PC-9 (cell line): ENCODE data around the gene PGF. TPM values are rescaled to one million over a fixed set of nuclear protein-coding genes. Genes with fewer than 3 reads are reported as not detected.

Experiments used
- BruUV-seq: library from RNA; stranded (reverse); fragments of 400-500 nt; replicated peaks from 2 replicates; lab custom pipeline; 2021; lab: Mats Ljungman, UMichigan
- CTCF ChIA-PET: fragments of 300-600 bp; sonication (Branson Sonifier 250); formaldehyde crosslinking; loops from one replicate; lab custom pipeline; 2022; ENCODE audit warnings: antibody characterized with exemption; lab: Charles Lee
- POLR2A ChIA-PET: fragments of 300-600 bp; sonication (Branson Sonifier 250); formaldehyde crosslinking; loops from one replicate; lab custom pipeline; 2022; ENCODE audit warnings: antibody characterized with exemption; ENCODE audit not compliant: unreplicated experiment; lab: Charles Lee
- DNase-seq, 2 experiments: peaks; one replicate each; pipeline versions ENCODE4 v3.0.0 to v3.0.0-alpha.2; 2015 to 2022; ENCODE audit warnings: mixed read lengths in 1 of 2
- H2AFZ ChIP-seq: fragments of 200-600 bp; sonication (generic); 2 replicates; pipeline ENCODE4 v1.8.1; 2017; ENCODE audit warnings: antibody characterized with exemption
- H3F3A ChIP-seq: fragments of 200-600 bp; sonication (generic); 2 replicates; pipeline ENCODE4 v1.8.1; 2017; ENCODE audit warnings: antibody characterized with exemption, mild to moderate bottlenecking, low read depth; ENCODE audit not compliant: insufficient read depth
- H3K27ac ChIP-seq: fragments of 200-600 bp; sonication (generic); 2 replicates; pipeline ENCODE4 v1.6.1; 2016; ENCODE audit warnings: mixed run types
- H3K27me3 ChIP-seq: fragments of 200-600 bp; sonication (generic); 2 replicates; pipeline ENCODE4 v1.6.1; 2016; ENCODE audit warnings: low read depth, mixed run types; ENCODE audit not compliant: insufficient read depth
- H3K36me3 ChIP-seq: fragments of 200-600 bp; sonication (generic); 2 replicates; pipeline ENCODE4 v1.6.1; 2016; ENCODE audit warnings: low read depth, mixed run types
- H3K4me1 ChIP-seq: fragments of 200-600 bp; sonication (generic); replicated peaks from 2 replicates; pipeline ENCODE4 v1.6.1; 2016; ENCODE audit warnings: mixed run types; ENCODE audit not compliant: insufficient read depth
- H3K4me2 ChIP-seq: fragments of 200-600 bp; sonication (generic); 2 replicates; pipeline ENCODE4 v1.6.1; 2017; ENCODE audit warnings: mixed run types
- H3K4me3 ChIP-seq: fragments of 200-600 bp; sonication (generic); 2 replicates; pipeline ENCODE4 v1.6.1; 2016; ENCODE audit warnings: mixed run types
- H3K79me2 ChIP-seq: fragments of 200-600 bp; sonication (generic); 2 replicates; pipeline ENCODE4 v1.6.1; 2017; ENCODE audit warnings: low read depth, mixed run types
- H3K9me2 ChIP-seq: fragments of 200-600 bp; sonication (generic); 2 replicates; pipeline ENCODE4 v1.8.1; 2017; ENCODE audit warnings: mild to moderate bottlenecking; ENCODE audit not compliant: insufficient read depth
- H3K9me3 ChIP-seq: fragments of 200-600 bp; sonication (generic); 2 replicates; pipeline ENCODE4 v1.8.1; 2016; ENCODE audit warnings: low read depth; ENCODE audit not compliant: insufficient read depth
- H4K20me1 ChIP-seq: fragments of 200-600 bp; sonication (generic); 2 replicates; pipeline ENCODE4 v1.8.1; 2017; ENCODE audit not compliant: insufficient read depth
- EZH2 ChIP-seq: fragments of 200-600 bp; sonication (generic); IDR thresholded peaks from 2 replicates; pipeline ENCODE4 v1.8.0; 2017; ENCODE audit warnings: antibody characterized with exemption, low read depth
- intact Hi-C: fragments of 100-400 bp; cut with micrococcal nuclease; formaldehyde crosslinking; loops from one replicate; pipeline ENCODE4 v1.10.0; 2022; ENCODE audit not compliant: unreplicated experiment
- total RNA-seq: library from RNA; stranded (reverse); gene quantifications from 2 replicates; pipeline ENCODE4 v1.2.3, GENCODE V29; 2021
- TF ChIP-seq, protein P1 (sequence below): fragments of 200-600 bp; sonication (generic); conservative IDR thresholded peaks from 2 replicates; pipeline ENCODE4 v1.6.1; 2017; ENCODE audit warnings: mixed run types, antibody characterized with exemption, mild to moderate bottlenecking, moderate library complexity

The PGF gene
- total RNA-seq, 1 experiment from 2014 or later, result 11.7 TPM

DNA sequence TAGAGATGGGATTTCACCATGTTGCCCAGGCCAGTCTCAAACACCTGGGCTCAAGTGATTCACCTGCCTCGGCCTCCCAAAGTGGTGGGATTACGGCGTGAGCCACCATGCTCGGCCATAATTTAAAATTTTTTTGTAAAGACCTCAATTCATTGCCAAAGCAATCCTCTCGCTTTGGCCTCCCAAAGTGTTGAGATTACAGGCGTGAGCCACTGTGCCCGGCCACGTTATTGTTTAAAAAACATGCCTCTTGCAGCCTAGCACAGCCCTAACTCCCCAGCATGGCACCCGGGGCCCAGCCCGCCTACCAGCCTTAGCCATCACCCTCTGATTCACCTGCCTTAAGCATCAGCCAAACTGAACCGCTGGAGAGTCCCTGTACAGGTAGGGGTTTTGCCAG lies 19.2 kb downstream of the PGF start:
- ChIA-PET POLR2A (no interaction called here), CTCF (interaction anchor here (0.7 kb wide), 1 partner anchor 314 kb away, joined by 3 read pairs; no protein-coding TSS in a partner anchor)
- no peaks in the 10 kb centered on the region for H3K9me3 ChIP-seq
- H2AFZ ChIP-seq, result no peak overlapping the region
- no peak for DNase-seq
- H3K27ac ChIP-seq, result no peak overlapping the region
- H3K27me3 ChIP-seq, result no peaks in the 10 kb centered on the region
- H4K20me1 ChIP-seq, result no peaks in the 10 kb centered on the region
- TF ChIP-seq, protein P1, sequence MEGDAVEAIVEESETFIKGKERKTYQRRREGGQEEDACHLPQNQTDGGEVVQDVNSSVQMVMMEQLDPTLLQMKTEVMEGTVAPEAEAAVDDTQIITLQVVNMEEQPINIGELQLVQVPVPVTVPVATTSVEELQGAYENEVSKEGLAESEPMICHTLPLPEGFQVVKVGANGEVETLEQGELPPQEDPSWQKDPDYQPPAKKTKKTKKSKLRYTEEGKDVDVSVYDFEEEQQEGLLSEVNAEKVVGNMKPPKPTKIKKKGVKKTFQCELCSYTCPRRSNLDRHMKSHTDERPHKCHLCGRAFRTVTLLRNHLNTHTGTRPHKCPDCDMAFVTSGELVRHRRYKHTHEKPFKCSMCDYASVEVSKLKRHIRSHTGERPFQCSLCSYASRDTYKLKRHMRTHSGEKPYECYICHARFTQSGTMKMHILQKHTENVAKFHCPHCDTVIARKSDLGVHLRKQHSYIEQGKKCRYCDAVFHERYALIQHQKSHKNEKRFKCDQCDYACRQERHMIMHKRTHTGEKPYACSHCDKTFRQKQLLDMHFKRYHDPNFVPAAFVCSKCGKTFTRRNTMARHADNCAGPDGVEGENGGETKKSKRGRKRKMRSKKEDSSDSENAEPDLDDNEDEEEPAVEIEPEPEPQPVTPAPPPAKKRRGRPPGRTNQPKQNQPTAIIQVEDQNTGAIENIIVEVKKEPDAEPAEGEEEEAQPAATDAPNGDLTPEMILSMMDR, result no peak
- no peak for TF ChIP-seq EZH2
- H3K9me2 ChIP-seq, result no peaks in the 10 kb centered on the region
- intact Hi-C loops, result no loop called here
- no peak overlapping the region for H3K4me2 ChIP-seq
- no peaks in the 10 kb centered on the region for H3K36me3 ChIP-seq
- H3K4me1 ChIP-seq, result peaks cover 17% of the 10 kb centered on the region
- no peak overlapping the region for H3K4me3 ChIP-seq
- H3F3A ChIP-seq, result peaks cover 8% of the 10 kb centered on the region; the same call in 1 of the 2 replicates
- H3K79me2 ChIP-seq, result no peaks in the 10 kb centered on the region
- no TSS peak for BruUV-seq

DNA sequence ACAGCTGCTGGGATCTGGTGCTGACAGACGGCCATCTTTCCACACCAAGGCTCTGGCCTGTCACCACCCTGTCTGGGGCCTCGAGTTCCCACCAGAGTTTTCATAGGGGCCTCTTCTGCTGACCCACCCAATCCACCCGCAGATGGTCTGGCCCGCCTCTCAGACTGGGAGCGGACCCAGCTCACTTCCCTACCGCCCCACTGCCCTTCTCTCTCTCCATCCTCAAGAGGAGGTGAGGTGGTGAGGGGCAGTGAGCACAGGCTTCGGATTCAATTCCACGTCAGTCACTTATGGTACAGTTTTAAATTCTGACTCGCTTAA lies 20.1 kb downstream of the PGF start:
- Histone ChIP-seq H3K27me3 (no peaks in the 10 kb centered on the region), H3K4me3 (no peak overlapping the region), H3K9me3 (no peaks in the 10 kb centered on the region), H3K79me2 (no peaks in the 10 kb centered on the region), H2AFZ (no peak overlapping the region), H3K27ac (no peak overlapping the region), H4K20me1 (no peaks in the 10 kb centered on the region), H3K36me3 (no peaks in the 10 kb centered on the region), H3F3A (peaks cover 6% of the 10 kb centered on the region; the same call in 1 of the 2 replicates), H3K4me2 (no peak overlapping the region), H3K9me2 (no peaks in the 10 kb centered on the region), H3K4me1 (peaks cover 10% of the 10 kb centered on the region)
- no TSS peak for BruUV-seq
- no peak for DNase-seq
- intact Hi-C loops, result no loop called here
- POLR2A ChIA-PET, result no interaction called here
- CTCF ChIA-PET, result interaction anchor here (0.7 kb wide), 1 partner anchor 313 kb away, joined by 3 read pairs; no protein-coding TSS in a partner anchor
- no peak for TF ChIP-seq EZH2
- TF ChIP-seq, protein P1, result no peak

DNA sequence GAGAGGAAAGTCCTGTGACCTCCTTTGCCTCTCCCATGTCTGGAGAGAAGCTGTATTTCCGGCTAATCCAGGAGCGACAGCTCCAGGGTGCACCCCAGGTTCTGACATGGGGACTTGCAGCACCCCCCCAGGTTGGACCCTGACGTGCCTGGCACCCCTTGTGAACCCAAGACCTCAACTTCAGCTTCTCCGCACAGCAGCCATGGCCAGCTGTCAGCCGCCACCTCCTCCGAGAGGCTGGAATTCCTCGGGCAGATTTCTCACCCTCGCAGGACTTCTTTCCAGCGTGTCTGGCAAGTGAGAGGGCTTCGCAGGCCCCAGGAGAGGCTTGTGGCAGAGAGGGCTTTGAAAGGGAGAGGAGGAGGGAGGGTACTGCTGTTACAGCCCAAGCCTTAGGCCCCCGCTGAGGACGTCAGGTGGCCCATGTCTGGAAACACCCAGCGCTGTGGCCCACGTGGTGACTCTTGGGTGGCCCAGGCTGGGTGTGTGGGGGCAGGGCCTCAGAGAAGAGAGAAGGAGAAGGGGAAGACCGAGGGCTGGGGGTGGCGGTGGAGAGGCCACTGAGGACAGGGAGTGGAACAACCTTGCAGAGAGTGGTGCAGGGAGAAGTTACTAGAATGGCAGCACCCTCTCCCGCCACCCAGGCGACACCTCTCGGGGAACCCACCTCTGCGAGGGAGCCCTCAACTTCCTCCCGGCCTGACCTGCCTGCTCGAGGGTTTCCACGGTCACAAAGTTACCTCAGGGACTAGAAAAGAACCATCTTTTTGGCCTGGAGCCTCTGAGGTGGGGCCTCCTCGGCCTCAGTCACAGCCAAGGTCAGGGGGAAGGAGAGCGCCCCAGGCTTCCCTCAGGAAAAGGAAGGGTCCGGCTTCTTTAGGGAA lies 20.7 kb downstream of the PGF start:
- H3K9me3 ChIP-seq, result no peaks in the 10 kb centered on the region
- TF ChIP-seq, protein P1, result no peak
- TF ChIP-seq EZH2, result no peak
- H3K27me3 ChIP-seq, result no peaks in the 10 kb centered on the region
- H3K4me3 ChIP-seq, result no peak overlapping the region
- no peak overlapping the region for H2AFZ ChIP-seq
- no TSS peak for BruUV-seq
- H3K4me2 ChIP-seq, result no peak overlapping the region
- no peaks in the 10 kb centered on the region for H3K9me2 ChIP-seq
- peaks cover 3% of the 10 kb centered on the region for H3K4me1 ChIP-seq
- no peaks in the 10 kb centered on the region for H3K79me2 ChIP-seq
- CTCF ChIA-PET, result no interaction called here
- no peak for DNase-seq
- POLR2A ChIA-PET, result interaction anchor here (0.7 kb wide), 1 partner anchor 190 kb away, joined by 5 read pairs; no protein-coding TSS in a partner anchor
- peaks cover under 1% of the 10 kb centered on the region; the same call in 1 of the 2 replicates for H3F3A ChIP-seq
- H3K27ac ChIP-seq, result no peak overlapping the region
- H4K20me1 ChIP-seq, result no peaks in the 10 kb centered on the region
- intact Hi-C loops, result no loop called here
- H3K36me3 ChIP-seq, result no peaks in the 10 kb centered on the region
